ENCODE measurements around the gene TTYH3. TPM values are rescaled to one million over a fixed set of nuclear protein-coding genes. Genes with fewer than 3 reads are reported as not detected.
A peak's percentile ranks its signal among the peaks of the same experiment; 100 is the strongest.

Gene TTYH3
- polyA plus RNA-seq, 1 donor (not counting 4 experiments of a cell fraction or from before 2014, with no cell fraction given) = 8.5 TPM

DNA sequence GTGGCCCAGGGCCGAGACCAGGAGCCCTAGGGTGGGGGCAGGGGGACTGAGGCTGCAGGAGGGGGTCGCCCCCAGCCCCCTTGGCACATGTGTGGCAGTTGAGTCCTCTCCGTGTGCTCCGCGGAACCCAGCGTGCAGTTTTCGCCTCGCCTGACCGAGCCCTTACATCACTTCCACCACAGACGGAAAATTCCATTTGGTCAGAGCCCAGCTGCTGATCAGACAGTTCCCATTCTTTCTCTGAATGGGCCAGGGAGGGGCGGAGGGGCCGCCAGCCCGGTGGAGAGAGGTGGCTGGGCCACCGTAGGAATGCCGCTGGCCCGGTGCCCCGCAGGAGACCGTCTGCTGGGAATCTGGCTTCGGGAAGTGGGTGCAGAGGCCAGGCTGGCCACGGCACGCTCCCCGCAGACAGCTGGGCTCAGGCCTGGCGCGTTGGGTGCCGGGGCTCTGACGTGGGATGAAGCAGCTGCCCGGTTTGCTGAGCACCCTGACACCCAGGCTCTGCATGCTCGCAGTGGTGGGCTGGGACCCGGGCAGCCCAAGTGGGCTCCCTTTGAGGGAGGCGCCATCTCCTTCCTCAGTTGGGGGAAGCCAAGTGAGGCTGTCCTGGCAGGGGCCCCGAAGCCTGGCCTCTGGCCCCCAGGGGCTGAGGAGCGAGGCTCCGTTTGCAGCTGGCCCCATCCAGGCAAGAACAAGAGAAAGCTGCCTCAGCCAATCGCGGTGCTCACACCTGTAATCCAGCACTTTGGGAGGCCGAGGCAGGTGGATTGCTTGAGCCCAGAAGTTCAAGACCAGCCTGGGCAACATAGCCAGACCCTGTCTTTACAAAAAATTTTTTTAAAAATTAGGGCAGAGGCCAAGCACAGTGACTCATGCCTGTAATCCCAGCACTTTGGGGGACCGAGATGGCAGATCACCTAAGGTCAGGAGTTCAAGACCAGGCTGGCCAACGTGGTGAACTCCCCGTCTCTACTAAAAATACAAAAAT lies 9.9 kb downstream of the TTYH3 start:
- dilution Hi-C loops (cut with MboI; ENCODE audit: extremely low pct_ligation_motif_present, low sequenced_read_pairs) = no loop called here
- H3K4me3 ChIP-seq (ENCODE audit: control insufficient read depth in 2 of 3, extremely low read depth in 1 of 3, insufficient read depth in 2 of 3, low read depth in 1 of 3, low read length in 3 of 3) = no peak overlapping the region
- H3K9me3 ChIP-seq (ENCODE audit: control insufficient read depth, low read depth, low read length) = no peaks in the 10 kb centered on the region
- H3K27ac ChIP-seq (ENCODE audit: control insufficient read depth, insufficient read depth, low read length) = no peak overlapping the region
- H3K27me3 ChIP-seq (ENCODE audit: control insufficient read depth, extremely low read depth, insufficient read depth, low read length) = no peaks in the 10 kb centered on the region
- H4K20me1 ChIP-seq (ENCODE audit: control insufficient read depth, extremely low read depth, insufficient read depth, low read length) = peaks cover 6% of the 10 kb centered on the region
- peak overlapping the region; percentile 32 for H3K4me2 ChIP-seq (ENCODE audit: control insufficient read depth, extremely low read depth, insufficient read depth, low read depth, low read length)
- no peaks in the 10 kb centered on the region for H3K36me3 ChIP-seq (ENCODE audit: control insufficient read depth in 2 of 2, extremely low read depth in 1 of 2, insufficient read depth in 2 of 2, low read length in 2 of 2)
- H2AFZ ChIP-seq (ENCODE audit: control insufficient read depth, low read length) = no peak overlapping the region
- peaks cover 44% of the 10 kb centered on the region for H3K79me2 ChIP-seq (ENCODE audit: control insufficient read depth, insufficient read depth, low read length)
- DNase-seq (ENCODE audit: low read depth, low spot score) = no peak
- no peak overlapping the region for H3K9ac ChIP-seq (ENCODE audit: control insufficient read depth, extremely low read depth, insufficient read depth, low read length)
- H3K9me1 ChIP-seq (ENCODE audit: control insufficient read depth, extremely low read depth, insufficient read depth, low read length) = peaks cover 2% of the 10 kb centered on the region
- FAIRE-seq = no peak
- no peak for TF ChIP-seq CTCF (optimal IDR thresholded peaks at IDR 0.05 in 1 of 3, IDR thresholded peaks at IDR 0.05 in 1 of 3, conservative IDR thresholded peaks at IDR 0.05 in 1 of 3; ENCODE audit: extremely low read depth in 1 of 3, insufficient read depth in 2 of 3, low read length in 3 of 3)
- peaks cover 15% of the 10 kb centered on the region for H3K4me1 ChIP-seq (ENCODE audit: control insufficient read depth, extremely low read depth, insufficient read depth, low read length)

GRCh38 chr7:2643386-2644219 lies 11.8 kb downstream of the TTYH3 start:
- no peak overlapping the region for H3K9ac ChIP-seq (ENCODE audit: control insufficient read depth, extremely low read depth, insufficient read depth, low read length)

More at GRCh38 chr7:2643386-2644219, 11.8 kb downstream of the TTYH3 start:
- Histone ChIP-seq H4K20me1 (ENCODE audit: control insufficient read depth, extremely low read depth, insufficient read depth, low read length) (no peaks in the 10 kb centered on the region), H3K27ac (ENCODE audit: control insufficient read depth, insufficient read depth, low read length) (no peak overlapping the region), H2AFZ (ENCODE audit: control insufficient read depth, low read length) (no peak overlapping the region), H3K4me1 (ENCODE audit: control insufficient read depth, extremely low read depth, insufficient read depth, low read length) (peaks cover 15% of the 10 kb centered on the region), H3K9me3 (ENCODE audit: control insufficient read depth, low read depth, low read length) (no peaks in the 10 kb centered on the region), H3K27me3 (ENCODE audit: control insufficient read depth, extremely low read depth, insufficient read depth, low read length) (no peaks in the 10 kb centered on the region), H3K79me2 (ENCODE audit: control insufficient read depth, insufficient read depth, low read length) (peaks cover 28% of the 10 kb centered on the region), H3K36me3 (ENCODE audit: control insufficient read depth in 2 of 2, extremely low read depth in 1 of 2, insufficient read depth in 2 of 2, low read length in 2 of 2) (peaks cover 3 to 7% of the 10 kb centered on the region in 2 experiments), H3K4me2 (ENCODE audit: control insufficient read depth, extremely low read depth, insufficient read depth, low read depth, low read length) (no peak overlapping the region), H3K4me3 (ENCODE audit: control insufficient read depth in 2 of 3, extremely low read depth in 1 of 3, insufficient read depth in 2 of 3, low read depth in 1 of 3, low read length in 3 of 3) (no peak overlapping the region), H3K9me1 (ENCODE audit: control insufficient read depth, extremely low read depth, insufficient read depth, low read length) (peaks cover 2% of the 10 kb centered on the region)
- FAIRE-seq = no peak
- DNase-seq (ENCODE audit: low read depth, low spot score) = no peak
- dilution Hi-C loops (cut with MboI; ENCODE audit: extremely low pct_ligation_motif_present, low sequenced_read_pairs) = no loop called here
- TF ChIP-seq EZH2 (IDR thresholded peaks at IDR 0.05; ENCODE audit: low read length) = no peak
- TF ChIP-seq CTCF (optimal IDR thresholded peaks at IDR 0.05 in 1 of 3, IDR thresholded peaks at IDR 0.05 in 1 of 3, conservative IDR thresholded peaks at IDR 0.05 in 1 of 3; ENCODE audit: extremely low read depth in 1 of 3, insufficient read depth in 2 of 3, low read length in 3 of 3) = peak in 1 of 3 experiments; percentile 37
